SIG-M5 treated with dmso at 0.1 percent for 504 hours (cell line): ENCODE results near the gene ABCC3.
"Not testable (repeated sequence)": the region's sequence is repeated elsewhere in the genome, so short reads cannot be mapped to it uniquely, and the experiment has no call there.

Experiments
- DNase-seq: peaks from one replicate; lab custom pipeline; 2025; ENCODE audit not compliant: unreplicated experiment; lab: John Stamatoyannopoulos, UW

ABCC3 gene

GRCh38 chr17:50663812-50664374, 29.2 kb downstream of the ABCC3 start:
- DNase-seq = no peak

DNA sequence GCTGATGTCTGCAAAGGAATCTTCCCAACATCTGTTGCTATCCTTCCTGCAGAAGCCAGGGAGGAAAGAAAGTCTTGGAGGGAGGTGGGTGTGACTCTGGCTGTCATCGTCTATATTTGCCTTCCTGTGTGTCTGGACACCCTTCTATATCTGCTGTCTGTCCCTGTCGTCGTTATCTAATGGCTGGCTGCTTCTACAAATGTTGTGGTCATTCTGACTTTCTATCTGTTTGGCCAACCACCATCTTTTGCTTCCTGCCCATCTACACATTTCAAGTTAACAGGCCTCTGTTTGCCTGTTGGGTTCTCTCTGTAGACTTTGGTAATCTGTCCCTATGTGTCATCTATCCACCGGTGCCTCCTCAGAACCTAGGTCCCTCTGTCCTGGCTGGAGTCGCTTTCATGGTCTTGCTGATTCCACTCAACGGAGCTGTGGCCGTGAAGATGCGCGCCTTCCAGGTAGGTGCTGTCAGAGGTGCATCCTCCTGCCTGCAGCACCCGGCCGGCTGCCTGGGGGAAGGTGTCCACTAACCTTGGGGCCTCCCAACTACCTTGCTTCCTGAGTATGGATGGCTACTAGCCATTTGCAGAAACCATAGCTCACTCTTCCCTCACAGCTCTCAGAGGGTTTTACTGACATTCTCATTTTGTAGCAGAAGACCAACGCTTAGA, 30.2 kb downstream of the ABCC3 start:
- DNase-seq = no peak

GRCh38 chr17:50665838-50666237, 31.2 kb downstream of the ABCC3 start:
- DNase-seq = no peak

DNA sequence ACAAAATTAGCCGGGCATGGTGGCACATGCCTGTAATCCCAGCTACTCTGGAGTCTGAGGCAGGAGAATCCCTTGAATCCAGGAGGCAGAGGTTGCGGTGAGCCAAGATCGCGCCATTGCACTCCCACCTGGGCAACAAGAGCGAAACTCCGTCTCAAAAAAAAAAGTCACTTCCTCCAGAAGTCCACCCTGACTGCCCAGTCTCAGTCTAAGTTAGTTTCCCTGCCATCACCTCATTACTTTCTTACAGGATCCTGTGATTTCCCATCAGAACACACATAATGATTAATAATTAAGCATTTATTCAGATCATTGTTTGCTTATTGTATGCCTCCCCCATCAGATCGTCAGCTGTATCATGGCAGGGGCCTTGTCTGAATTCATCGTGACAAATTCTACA, 31.6 kb downstream of the ABCC3 start:
- DNase-seq = no peak

- DNase-seq = no peak
Observed at GRCh38 chr17:50667259-50668024, 32.8 kb downstream of the ABCC3 start.

- DNase-seq = no peak
Observed at GRCh38 chr17:50668025-50668837, 33.5 kb downstream of the ABCC3 start.

DNA sequence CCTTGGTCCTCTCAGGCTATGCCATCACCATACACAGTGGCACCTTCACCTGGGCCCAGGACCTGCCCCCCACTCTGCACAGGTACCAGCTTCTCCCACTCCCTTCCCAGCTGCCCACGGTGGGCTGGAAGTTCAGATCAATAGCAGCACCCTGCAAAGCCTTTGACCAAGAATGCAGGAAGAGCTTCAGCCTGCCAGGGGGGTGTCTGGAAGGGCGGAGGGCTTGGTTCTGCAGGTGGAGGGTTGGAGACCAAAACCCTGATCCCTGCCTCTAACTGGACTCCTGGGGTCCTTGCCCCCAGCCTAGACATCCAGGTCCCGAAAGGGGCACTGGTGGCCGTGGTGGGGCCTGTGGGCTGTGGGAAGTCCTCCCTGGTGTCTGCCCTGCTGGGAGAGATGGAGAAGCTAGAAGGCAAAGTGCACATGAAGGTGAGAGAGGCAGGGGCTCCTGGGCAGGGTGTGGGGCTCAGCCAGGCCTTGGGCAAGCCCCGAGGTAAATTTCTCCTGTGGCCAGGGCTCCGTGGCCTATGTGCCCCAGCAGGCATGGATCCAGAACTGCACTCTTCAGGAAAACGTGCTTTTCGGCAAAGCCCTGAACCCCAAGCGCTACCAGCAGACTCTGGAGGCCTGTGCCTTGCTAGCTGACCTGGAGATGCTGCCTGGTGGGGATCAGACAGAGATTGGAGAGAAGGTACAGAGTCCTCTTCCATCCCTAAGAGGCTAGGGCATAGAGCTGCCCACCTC, 34.3 kb downstream of the ABCC3 start:
- DNase-seq = no peak

GRCh38 chr17:50672071-50672470, 37.4 kb downstream of the ABCC3 start:
- no peak for DNase-seq

GRCh38 chr17:50672831-50673551, 38.3 kb downstream of the ABCC3 start:
- no peak for DNase-seq

DNA sequence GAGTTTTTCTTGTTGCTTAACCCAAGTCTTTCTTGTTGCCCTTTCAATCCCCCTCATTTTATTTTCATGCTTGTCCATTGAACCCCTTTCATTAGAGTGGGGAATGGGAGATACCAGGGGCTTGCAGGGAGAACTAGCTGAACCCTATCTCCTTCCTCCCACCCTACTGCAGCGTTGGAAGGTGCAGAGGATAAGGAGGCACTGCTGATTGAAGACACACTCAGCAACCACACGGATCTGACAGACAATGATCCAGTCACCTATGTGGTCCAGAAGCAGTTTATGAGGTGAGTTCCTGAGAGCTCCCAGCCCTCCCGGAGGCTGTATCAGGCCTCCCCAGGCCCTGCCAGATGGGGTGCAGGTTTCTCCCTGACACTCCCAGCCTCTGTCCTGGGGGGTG, 40.5 kb downstream of the ABCC3 start:
- no peak for DNase-seq

- no peak for DNase-seq
Observed at GRCh38 chr17:50675627-50676026, 40.9 kb downstream of the ABCC3 start.

GRCh38 chr17:50676065-50676975, 41.6 kb downstream of the ABCC3 start:
- no peak for DNase-seq

GRCh38 chr17:50677851-50678375, 43.2 kb downstream of the ABCC3 start:
- no peak for DNase-seq

- no peak for DNase-seq
Observed at GRCh38 chr17:50679008-50679544, 44.4 kb downstream of the ABCC3 start.

- DNase-seq = no peak
Observed at GRCh38 chr17:50680126-50680525, 45.4 kb downstream of the ABCC3 start.

DNA sequence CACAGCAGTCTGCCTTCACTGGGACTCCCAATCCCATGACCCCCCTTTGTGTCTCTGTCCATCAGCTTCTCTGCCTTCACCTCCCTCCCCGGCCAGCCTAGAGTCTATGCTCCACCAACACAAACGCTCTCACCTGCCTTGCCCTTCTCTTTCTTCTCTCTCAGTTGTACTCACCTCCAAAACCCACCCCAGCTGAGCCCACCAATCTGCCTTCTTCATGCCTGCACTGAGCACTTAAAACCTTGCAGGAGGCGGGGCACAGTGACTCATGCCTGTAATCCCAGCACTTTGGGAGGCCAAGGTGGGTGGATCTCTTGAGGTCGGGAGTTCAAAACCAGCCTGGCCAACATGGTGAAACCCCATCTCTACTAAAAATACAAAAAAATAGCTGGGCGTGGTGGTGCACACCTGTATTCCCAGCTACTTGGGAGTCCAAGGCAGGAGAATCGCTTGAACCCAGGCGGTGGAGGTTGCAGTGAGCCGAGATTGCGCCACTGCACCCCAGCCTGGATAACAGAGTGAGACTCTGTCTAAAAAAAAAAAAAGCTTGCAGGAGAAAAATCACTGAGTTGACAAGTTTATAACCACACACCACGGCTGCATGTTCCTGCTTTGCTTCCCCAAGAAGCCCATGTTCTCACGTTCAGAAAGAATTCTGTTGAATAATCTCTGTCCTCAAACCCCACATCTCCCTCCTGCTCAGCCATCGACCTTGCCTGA, 46.0 kb downstream of the ABCC3 start:
- not testable (repeated sequence) for DNase-seq

- peak; percentile 21 for DNase-seq
Observed at GRCh38 chr17:50681263-50682200, 46.9 kb downstream of the ABCC3 start.
